NCI-H2029 (cell line): Measurements from ENCODE around the gene FLAD1.
"Not testable (repeated sequence)": the region's sequence is repeated elsewhere in the genome, so short reads cannot be mapped to it uniquely, and the experiment has no call there.

Experiments
- DNase-seq: peaks from one replicate; lab custom pipeline; 2025; lab: John Stamatoyannopoulos, UW

FLAD1 gene

GRCh38 chr1:154969246-154969645 lies 13.9 kb upstream of the FLAD1 start:
- no peak for DNase-seq

- DNase-seq, result no peak
Measured at GRCh38 chr1:154969860-154970452, 13.2 kb upstream of the FLAD1 start.

- DNase-seq, result peak; percentile 41
Measured at GRCh38 chr1:154970631-154971340, 12.4 kb upstream of the FLAD1 start, which contains the start of gene SHC1. TSS of gene SHC1 (minus strand) at chr1:154970747. CDS start at chr1:154970526, 221 bp downstream.

- DNase-seq, result no peak
Measured at GRCh38 chr1:154971341-154971998, 11.7 kb upstream of the FLAD1 start.

- DNase-seq, result no peak
Measured at GRCh38 chr1:154972213-154972516, 11.0 kb upstream of the FLAD1 start.

- DNase-seq, result no peak
Measured at GRCh38 chr1:154972517-154973343, 10.4 kb upstream of the FLAD1 start.

- DNase-seq, result peak; percentile 88
Measured at GRCh38 chr1:154973344-154974101, 9.6 kb upstream of the FLAD1 start.

- DNase-seq, result peak; percentile 100
Measured at GRCh38 chr1:154974102-154974807, 8.9 kb upstream of the FLAD1 start, which contains the start of gene CKS1B. TSS of gene CKS1B (plus strand) at chr1:154974681. CDS start at chr1:154974746, 65 bp downstream.

DNA sequence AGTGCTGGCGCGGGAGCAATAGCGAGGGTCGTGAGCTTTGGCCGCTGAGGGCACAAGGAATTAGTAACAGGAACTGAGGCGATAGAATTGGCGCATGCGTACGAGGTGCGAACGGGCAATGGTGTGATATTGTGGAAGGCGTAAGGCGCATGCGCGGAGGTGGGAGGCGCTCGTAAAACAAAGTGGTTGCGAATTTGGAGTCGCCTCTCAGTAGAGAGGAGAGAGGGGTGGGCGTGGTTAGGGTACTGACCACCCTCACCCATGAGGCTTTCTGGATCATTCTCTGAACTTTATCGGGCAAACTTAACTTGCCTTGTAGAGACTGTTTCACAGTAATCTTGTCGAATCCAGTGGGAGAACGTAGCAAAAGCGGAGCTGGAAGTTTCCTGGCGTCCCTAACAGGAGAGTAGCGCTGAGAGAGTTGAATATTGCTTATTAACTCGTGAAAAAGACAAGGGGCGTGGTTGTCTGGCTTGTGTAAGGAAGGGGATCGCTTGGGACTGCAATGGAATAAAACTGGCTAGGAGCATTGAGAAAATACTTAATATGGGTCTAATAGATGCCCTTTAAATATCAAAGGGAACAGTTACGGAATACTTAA lies 8.2 kb upstream of the FLAD1 start:
- peak; percentile 93 for DNase-seq

DNA sequence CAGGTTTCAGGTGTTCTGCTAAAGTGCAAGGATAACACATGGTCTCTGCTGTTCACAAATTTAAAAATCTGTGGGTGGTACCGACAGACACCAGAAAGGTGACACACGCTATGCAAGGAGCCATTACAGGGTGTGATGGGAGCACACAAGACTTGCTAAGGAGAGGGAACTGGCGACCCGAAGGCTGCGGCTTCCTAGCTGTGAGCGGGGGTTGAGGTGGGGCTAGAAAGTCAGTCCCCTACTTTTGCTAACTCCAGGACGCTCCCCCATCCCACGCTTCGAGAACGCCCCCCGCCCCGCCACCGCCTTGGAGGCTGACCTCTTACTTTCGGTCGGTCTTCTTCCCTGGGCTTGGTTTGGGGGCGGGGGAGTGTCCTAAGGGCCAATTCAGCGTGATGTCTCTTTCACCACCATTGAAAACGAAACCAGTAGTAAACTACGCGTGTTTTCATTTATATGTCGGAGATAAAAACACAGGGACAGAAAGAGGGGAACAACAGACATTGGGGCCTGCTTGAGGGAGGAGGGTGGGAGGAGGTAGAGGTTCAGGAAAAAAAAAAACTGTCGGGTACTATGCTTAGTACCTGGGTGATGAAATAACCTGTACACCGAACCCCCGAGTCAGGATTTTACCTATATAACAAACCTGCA lies 7.6 kb upstream of the FLAD1 start:
- peak; percentile 45 for DNase-seq

GRCh38 chr1:154977762-154978161 lies 5.4 kb upstream of the FLAD1 start:
- not testable (repeated sequence) for DNase-seq

- no peak for DNase-seq
Measured at GRCh38 chr1:154978360-154978759, 4.8 kb upstream of the FLAD1 start.

DNA sequence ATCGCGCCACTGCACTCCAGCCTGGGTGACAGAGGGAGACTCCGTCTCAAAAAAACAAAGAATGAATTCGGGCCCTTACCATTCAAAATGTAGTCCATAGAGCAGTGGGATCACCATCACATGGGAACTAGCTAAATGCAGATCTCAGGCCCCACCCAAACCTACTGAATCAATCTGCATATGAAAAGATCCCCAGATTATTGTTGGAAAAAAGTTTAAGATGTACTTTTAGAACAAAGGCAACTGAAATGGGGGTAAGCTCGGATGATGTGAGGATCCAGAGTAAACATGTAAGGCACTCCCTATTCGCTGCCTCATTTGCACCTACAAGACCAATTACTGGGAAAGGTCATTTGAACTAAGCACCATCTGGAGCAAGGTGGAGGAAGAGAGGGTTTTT lies 803 bp upstream of the FLAD1 start:
- no peak for DNase-seq

- DNase-seq, result peak; percentile 17
Measured at GRCh38 chr1:154983776-154984466, 777 bp downstream of the FLAD1 start.

DNA sequence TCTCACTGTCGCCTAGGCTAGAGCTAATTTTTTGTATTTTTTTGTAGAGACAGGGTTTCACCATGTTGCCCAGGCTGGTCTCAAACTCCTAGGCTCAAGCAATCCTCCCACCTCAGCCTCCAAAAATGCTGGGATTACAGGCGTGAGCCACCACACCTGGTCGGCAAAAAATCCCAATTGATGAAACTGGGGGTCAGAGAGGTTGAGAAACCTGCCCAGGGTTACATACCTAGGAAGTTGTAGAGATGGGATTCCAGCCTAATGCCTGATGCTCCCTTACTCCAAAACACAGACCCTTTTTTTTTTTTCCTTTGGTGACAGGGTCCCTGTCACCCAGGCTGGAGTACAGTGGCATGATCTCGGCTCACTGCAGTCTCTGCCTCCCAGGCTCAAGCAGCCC lies 3.6 kb downstream of the FLAD1 start:
- DNase-seq, result not testable (repeated sequence)

DNA sequence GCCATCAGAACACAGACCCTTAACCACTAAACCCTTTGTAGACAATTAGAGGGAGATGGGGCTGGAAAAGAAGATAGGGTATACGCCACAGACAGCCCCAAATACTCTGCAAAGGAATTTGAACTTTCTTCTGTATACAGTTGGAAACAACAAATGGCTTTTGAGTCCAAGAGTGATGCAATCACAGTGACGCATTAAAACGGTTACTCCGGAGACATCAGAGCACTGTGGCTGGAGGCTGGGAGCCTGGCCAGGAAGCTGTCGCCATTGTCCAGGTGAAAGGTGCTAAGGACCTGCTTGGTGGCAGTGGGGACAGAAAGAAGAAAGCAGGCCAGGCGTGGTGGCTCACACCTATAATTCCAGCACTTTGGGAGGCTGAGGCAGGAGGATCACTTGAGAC lies 4.2 kb downstream of the FLAD1 start:
- no peak for DNase-seq

DNA sequence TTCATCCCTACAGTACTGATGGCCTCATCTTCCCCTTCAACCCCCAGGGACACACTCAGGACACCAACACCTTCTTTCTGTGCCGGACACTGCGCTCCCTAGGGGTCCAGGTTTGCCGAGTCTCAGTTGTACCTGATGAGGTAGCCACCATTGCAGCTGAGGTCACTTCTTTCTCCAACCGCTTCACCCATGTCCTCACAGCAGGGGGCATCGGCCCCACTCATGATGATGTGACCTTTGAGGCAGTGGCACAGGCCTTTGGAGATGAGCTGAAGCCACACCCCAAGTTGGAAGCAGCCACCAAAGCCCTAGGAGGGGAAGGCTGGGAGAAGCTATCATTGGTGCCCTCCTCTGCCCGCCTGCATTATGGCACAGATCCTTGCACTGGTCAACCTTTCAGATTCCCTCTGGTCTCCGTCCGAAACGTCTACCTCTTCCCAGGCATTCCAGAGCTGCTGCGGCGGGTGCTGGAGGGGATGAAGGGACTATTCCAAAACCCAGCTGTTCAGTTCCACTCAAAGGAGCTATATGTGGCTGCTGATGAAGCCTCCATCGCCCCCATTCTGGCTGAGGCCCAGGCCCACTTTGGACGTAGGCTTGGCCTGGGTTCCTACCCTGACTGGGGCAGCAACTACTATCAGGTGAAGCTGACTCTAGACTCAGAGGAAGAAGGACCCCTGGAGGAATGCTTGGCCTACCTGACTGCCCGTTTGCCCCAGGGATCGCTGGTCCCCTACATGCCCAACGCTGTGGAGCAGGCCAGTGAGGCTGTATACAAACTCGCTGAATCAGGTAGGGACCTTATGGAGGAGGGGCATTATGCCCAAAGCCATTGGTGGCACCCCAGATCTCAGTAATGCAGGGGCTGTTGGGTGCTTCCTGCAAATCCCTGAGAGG lies 5.2 kb downstream of the FLAD1 start:
- no peak for DNase-seq

DNA sequence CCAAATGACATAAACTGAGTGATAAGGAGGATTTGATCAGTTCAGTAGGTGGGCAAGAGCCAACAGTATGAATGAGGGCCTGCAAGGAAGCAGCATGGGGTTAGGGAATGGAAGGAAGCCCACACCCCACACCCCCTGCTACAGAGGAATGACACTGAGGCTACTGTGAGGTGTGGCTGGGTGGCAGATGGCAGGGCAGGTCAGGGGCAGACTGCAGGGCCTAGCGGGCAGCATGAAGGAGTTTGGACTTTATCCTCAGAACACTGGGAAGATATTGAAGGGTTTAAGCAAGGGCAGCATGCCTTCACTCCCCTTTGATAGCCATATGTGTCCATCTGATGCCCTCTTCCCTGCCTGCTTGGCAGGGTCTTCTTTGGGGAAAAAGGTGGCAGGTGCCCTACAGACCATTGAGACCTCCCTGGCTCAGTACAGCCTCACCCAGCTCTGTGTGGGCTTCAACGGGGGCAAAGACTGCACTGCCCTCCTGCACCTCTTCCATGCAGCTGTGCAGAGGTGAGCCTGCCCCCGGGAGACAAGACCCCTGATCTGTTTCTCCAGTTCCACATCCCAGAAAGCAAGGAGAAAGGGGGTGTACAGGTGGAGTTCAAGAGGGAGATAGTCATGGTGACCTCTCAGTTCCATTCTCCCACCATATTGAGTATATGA lies 6.2 kb downstream of the FLAD1 start:
- no peak for DNase-seq
